B cell (primary cell): ENCODE results near the gene EPM2AIP1. TPM values are rescaled to one million over a fixed set of nuclear protein-coding genes. Genes with fewer than 3 reads are reported as not detected.
"Not testable (repeated sequence)": the region's sequence is repeated elsewhere in the genome, so short reads cannot be mapped to it uniquely, and the experiment has no call there.

Experiments used
- ATAC-seq: fragments of 200-7000 bp; cut with Tn5 transposase; one replicate; pipeline ENCODE4 v1.10.0; 2021; ENCODE audit warnings: low read depth, mild to moderate bottlenecking, moderate number of reproducible peaks, moderate library complexity
- CTCF ChIA-PET: fragments of 350-600 bp; sonication (Branson Sonifier 250); formaldehyde crosslinking; loops from one replicate; lab custom pipeline; 2021; ENCODE audit warnings: antibody characterized with exemption, inconsistent platforms; lab: Charles Lee
- POLR2A ChIA-PET: fragments of 350-600 bp; sonication (Branson Sonifier 250); formaldehyde crosslinking; loops from one replicate; lab custom pipeline; 2021; ENCODE audit warnings: antibody characterized with exemption; lab: Charles Lee
- DNase-seq: peaks from one replicate; pipeline ENCODE4 v3.0.0; 2013
- H2AFZ ChIP-seq: 2 replicates; pipeline ENCODE4 v1.6.1; 2012; ENCODE audit warnings: mild to moderate bottlenecking, low read depth, low read length; ENCODE audit not compliant: insufficient read depth, poor library complexity, severe bottlenecking
- H3K27ac ChIP-seq, 2 donors: 1 replicate in 1 of 2; 2 replicates in 1 of 2; pipeline ENCODE4 v1.5.1; 2012 to 2013; ENCODE audit warnings: low read length in 2 of 2, mild to moderate bottlenecking in 2 of 2, moderate library complexity in 1 of 2
- H3K27me3 ChIP-seq, 4 experiments: fragments of 200-600 bp in 1 of 4; sonication (generic) in 1 of 4; replicated peaks in 1 of 4; 1 replicate in 2 of 4; 2 replicates in 2 of 4; pipeline versions ENCODE4 v1.6.1 to v1.7.0; 2013 to 2016; ENCODE audit warnings: low read length in 3 of 4, mild to moderate bottlenecking in 2 of 4, mixed read lengths in 1 of 4, moderate library complexity in 1 of 4; ENCODE audit not compliant: insufficient read depth in 4 of 4, control insufficient read depth in 3 of 4; ENCODE audit errors: control extremely low read depth in 1 of 4
- H3K36me3 ChIP-seq, 2 experiments: replicated peaks in 1 of 2; 1 replicate in 1 of 2; 2 replicates in 1 of 2; pipeline versions ENCODE4 v1.6.1 to v1.7.1; 2013; ENCODE audit warnings: low read length in 1 of 2; ENCODE audit not compliant: insufficient read depth in 2 of 2, control insufficient read depth in 1 of 2; ENCODE audit errors: control extremely low read depth in 1 of 2, extremely low read depth in 1 of 2
- H3K4me1 ChIP-seq, 2 donors: fragments of 200-600 bp in 1 of 2; sonication (generic) in 1 of 2; 1 replicate in 1 of 2; 2 replicates in 1 of 2; pipeline versions ENCODE4 v1.5.1 to v1.6.1; 2013 to 2017; ENCODE audit warnings: low read length in 2 of 2; ENCODE audit not compliant: control insufficient read depth in 2 of 2, insufficient read depth in 2 of 2
- H3K4me2 ChIP-seq: replicated peaks from 2 replicates; pipeline ENCODE3; 2012; ENCODE audit warnings: mild to moderate bottlenecking, low read depth, low read length; ENCODE audit not compliant: poor library complexity, severe bottlenecking
- H3K4me3 ChIP-seq, 5 experiments: fragments of 200-600 bp in 1 of 5; sonication (generic) in 1 of 5; 1 replicate in 3 of 5; 2 replicates in 2 of 5; pipeline versions ENCODE4 v1.5.1 to v1.7.0; 2011 to 2016; ENCODE audit warnings: low read length in 4 of 5, mild to moderate bottlenecking in 4 of 5, low read depth in 2 of 5, control low read depth in 1 of 5, moderate library complexity in 1 of 5; ENCODE audit not compliant: insufficient read depth in 1 of 5; ENCODE audit errors: control extremely low read depth in 1 of 5, extremely low read depth in 1 of 5
- H3K79me2 ChIP-seq: fragments of 200-600 bp; sonication (generic); one replicate; pipeline ENCODE4 v1.6.0; 2016; ENCODE audit warnings: low read length; ENCODE audit not compliant: control insufficient read depth, insufficient read depth
- H3K9ac ChIP-seq: fragments of 200-600 bp; sonication (generic); 2 replicates; pipeline ENCODE4 v1.6.1; 2017; ENCODE audit warnings: mild to moderate bottlenecking, low read length, moderate library complexity
- H3K9me3 ChIP-seq, 3 donors: one replicate each; pipeline versions ENCODE4 v1.6.1 to v1.7.1; 2013; ENCODE audit warnings: low read length in 2 of 3; ENCODE audit not compliant: control insufficient read depth in 2 of 3, insufficient read depth in 1 of 3; ENCODE audit errors: control extremely low read depth in 1 of 3
- H4K20me1 ChIP-seq: 2 replicates; pipeline ENCODE4 v1.6.0; 2012; ENCODE audit warnings: mild to moderate bottlenecking, low read length; ENCODE audit not compliant: insufficient read depth, control insufficient read depth, poor library complexity, severe bottlenecking
- H3K27ac Mint-ChIP-seq: one replicate; pipeline ENCODE4 v1.8.0; 2021; ENCODE audit warnings: mixed read lengths
- H3K27me3 Mint-ChIP-seq: one replicate; pipeline ENCODE4 v1.8.0; 2021; ENCODE audit warnings: mixed read lengths
- H3K4me1 Mint-ChIP-seq: one replicate; pipeline ENCODE4 v1.8.0; 2021; ENCODE audit warnings: mixed read lengths
- H3K4me3 Mint-ChIP-seq: one replicate; pipeline ENCODE4 v1.8.0; 2021; ENCODE audit warnings: mixed read lengths
- H3K9me3 Mint-ChIP-seq: one replicate; pipeline ENCODE4 v1.8.0; 2022; ENCODE audit warnings: mixed read lengths; ENCODE audit not compliant: insufficient read depth
- EZH2 ChIP-seq: IDR thresholded peaks from 2 replicates; pipeline ENCODE4 v1.6.1; 2012; ENCODE audit warnings: borderline replicate concordance, low read depth, mild to moderate bottlenecking, moderate library complexity, low read length; ENCODE audit not compliant: insufficient read depth, poor library complexity, severe bottlenecking
- WGBS: methylation state at CpG from one replicate; pipeline ENCODE4 v1.1.5; 2013; ENCODE audit warnings: missing lambda C conversion rate; ENCODE audit not compliant: insufficient coverage; 5-methylcytosine and 5-hydroxymethylcytosine counted together
- intact Hi-C: fragments of 100-400 bp; cut with micrococcal nuclease; formaldehyde crosslinking; loops from one replicate; pipeline ENCODE4 v1.10.0; 2022
- polyA plus RNA-seq: library from polyadenylated mRNA; depleted of rRNA; stranded (reverse); fragments of >200 nt; gene quantifications from 2 replicates; pipeline ENCODE4 v1.2.3, GENCODE V29; 2012
- total RNA-seq, 2 donors: library from RNA; stranded (reverse); fragments of 120-200 nt in 1 of 2; gene quantifications; 1 replicate in 1 of 2; 2 replicates in 1 of 2; pipeline versions ENCODE4 v1.2.3 to v1.2.4, GENCODE V29; 2013 to 2022
- TF ChIP-seq, protein P1 (sequence below): fragments of 200-600 bp; IDR thresholded peaks from one replicate; pipeline ENCODE4 v1.8.0; 2022; ENCODE audit warnings: antibody characterized with exemption, mild to moderate bottlenecking

The EPM2AIP1 gene
- total and polyA plus RNA-seq, 2 donors (not counting 1 experiment from before 2014, with no cell fraction given) = 13.5 to 42.4 TPM

DNA sequence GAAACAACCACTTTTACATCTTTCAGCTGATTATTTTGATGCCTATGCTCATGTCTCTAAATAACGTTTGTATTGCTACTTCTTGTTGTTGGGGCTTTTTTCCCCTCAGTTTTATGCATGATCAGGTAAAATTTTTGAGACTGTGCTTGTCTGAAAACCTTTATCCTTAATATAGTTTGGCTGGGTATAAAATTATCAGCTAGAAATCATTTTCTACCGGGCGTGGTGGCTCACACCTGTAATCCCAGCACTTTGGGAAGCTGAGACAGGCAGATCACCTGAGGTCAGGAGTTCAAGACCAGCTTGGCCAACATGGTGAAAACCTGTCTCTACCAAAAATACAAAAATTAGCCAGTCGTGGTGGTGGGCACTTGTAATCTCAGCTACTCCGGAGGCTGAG is 45.1 kb downstream of the EPM2AIP1 start:
- H3K27ac Mint-ChIP-seq, H2AFZ ChIP-seq, ATAC-seq, H3K4me3 Mint-ChIP-seq, H3K36me3 ChIP-seq, H3K27me3 Mint-ChIP-seq, POLR2A ChIA-PET, DNase-seq, H3K4me2 ChIP-seq, H3K27ac ChIP-seq, H4K20me1 ChIP-seq, H3K9ac ChIP-seq, intact Hi-C loops, H3K4me3 ChIP-seq, H3K9me3 Mint-ChIP-seq, H3K27me3 ChIP-seq: not testable (repeated sequence)
- Histone ChIP-seq H3K9me3 (peaks cover 0 to 18% (median 11%) of the 10 kb centered on the region in 3 donors), H3K4me1 (peaks cover 6 to 14% of the 10 kb centered on the region in 2 donors), H3K79me2 (peaks cover 16% of the 10 kb centered on the region)
- H3K4me1 Mint-ChIP-seq = peaks cover 15% of the 10 kb centered on the region
- WGBS = 100% methylated on average over 2 of the region's 5 CpGs
- CTCF ChIA-PET = interaction anchor here (1.6 kb wide), 1 partner anchor 11 kb away, joined by 13 read pairs; no protein-coding TSS in a partner anchor

DNA sequence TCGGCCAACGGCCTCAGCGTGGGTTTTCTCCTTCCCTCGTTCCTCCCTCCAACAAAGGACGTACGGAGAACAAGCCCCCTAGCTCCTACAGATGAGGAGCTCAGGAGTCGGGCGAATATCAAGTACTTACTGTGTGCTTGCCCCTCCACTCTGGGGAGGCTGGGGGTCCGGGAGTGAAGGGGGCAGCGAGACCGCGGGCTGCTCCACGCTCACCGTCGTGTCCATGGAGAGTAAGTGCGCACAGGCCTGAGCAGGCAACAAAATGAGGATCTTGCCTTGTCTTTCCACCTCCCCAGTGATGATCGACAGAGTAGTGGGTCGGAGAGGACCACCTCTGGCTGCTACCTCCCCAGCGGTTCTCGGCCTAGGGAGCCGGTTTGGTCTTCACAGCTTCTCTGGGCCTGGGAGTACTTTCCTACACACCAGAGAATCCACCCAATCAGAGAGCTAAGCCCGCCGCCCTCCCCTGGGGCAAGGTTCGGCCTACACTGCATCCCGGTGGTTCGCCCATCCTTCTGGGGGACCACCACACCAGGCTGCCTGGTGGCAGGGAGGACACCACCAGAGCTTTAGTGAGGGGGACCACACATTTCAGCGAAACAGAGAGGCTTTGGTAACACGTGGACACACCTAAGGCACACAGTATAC is 47.5 kb downstream of the EPM2AIP1 start:
- H2AFZ ChIP-seq = peak overlapping the region; percentile 97

More for the DNA sequence above, 47.5 kb downstream of the EPM2AIP1 start:
- Mint-ChIP-seq H3K27ac (peak overlapping the region; percentile 92), H3K4me3 (peak overlapping the region; percentile 92), H3K9me3 (peaks cover 2% of the 10 kb centered on the region), H3K4me1 (peaks cover 16% of the 10 kb centered on the region), H3K27me3 (no peaks in the 10 kb centered on the region)
- DNase-seq (peak; percentile 17), ATAC-seq (no peak)
- Histone ChIP-seq H3K9ac (peak overlapping the region; percentile 93), H4K20me1 (no peaks in the 10 kb centered on the region), H3K79me2 (peaks cover 29% of the 10 kb centered on the region), H3K36me3 (no peaks in the 10 kb centered on the region), H3K9me3 (peaks cover 0 to 18% (median 11%) of the 10 kb centered on the region in 3 donors), H3K27me3 (no peaks in the 10 kb centered on the region), H3K4me1 (peaks cover 6 to 14% of the 10 kb centered on the region in 2 donors), H3K4me3 (peak overlapping the region; percentile 73 to 79 (median 76)), H3K4me2 (peak overlapping the region; percentile 99), H3K27ac (peak overlapping the region in 1 of 2 donors; percentile 76)
- ChIA-PET POLR2A (interaction anchor here (0.7 to 2.2 kb wide), 8 partner anchors 10 to 53 kb away, joined by 3 to 12 read pairs (median 4); partner anchors contain the start of genes EPM2AIP1 and MLH1), CTCF (interaction anchor here (1.1 to 4.4 kb wide), 10 partner anchors 10 to 76 kb away, joined by 3 to 42 read pairs (median 7); no protein-coding TSS in a partner anchor)
- intact Hi-C loops = loop anchor here (1.0 to 2.0 kb wide), 3 partner anchors 21 to 52 kb away; no protein-coding TSS in a partner anchor
- no peak for TF ChIP-seq EZH2
- TF ChIP-seq, protein P1, sequence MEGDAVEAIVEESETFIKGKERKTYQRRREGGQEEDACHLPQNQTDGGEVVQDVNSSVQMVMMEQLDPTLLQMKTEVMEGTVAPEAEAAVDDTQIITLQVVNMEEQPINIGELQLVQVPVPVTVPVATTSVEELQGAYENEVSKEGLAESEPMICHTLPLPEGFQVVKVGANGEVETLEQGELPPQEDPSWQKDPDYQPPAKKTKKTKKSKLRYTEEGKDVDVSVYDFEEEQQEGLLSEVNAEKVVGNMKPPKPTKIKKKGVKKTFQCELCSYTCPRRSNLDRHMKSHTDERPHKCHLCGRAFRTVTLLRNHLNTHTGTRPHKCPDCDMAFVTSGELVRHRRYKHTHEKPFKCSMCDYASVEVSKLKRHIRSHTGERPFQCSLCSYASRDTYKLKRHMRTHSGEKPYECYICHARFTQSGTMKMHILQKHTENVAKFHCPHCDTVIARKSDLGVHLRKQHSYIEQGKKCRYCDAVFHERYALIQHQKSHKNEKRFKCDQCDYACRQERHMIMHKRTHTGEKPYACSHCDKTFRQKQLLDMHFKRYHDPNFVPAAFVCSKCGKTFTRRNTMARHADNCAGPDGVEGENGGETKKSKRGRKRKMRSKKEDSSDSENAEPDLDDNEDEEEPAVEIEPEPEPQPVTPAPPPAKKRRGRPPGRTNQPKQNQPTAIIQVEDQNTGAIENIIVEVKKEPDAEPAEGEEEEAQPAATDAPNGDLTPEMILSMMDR = no peak
- WGBS = 93% methylated on average over 18 of the region's 28 CpGs
